ENCODE results near the gene MESP2. TPM values are rescaled to one million over a fixed set of nuclear protein-coding genes. Genes with fewer than 3 reads are reported as not detected.
A peak's percentile ranks its signal among the peaks of the same experiment; 100 is the strongest.

The MESP2 gene
- total and polyA plus RNA-seq, 2 of the 13 experiments (the other 11 are each of a cell fraction or from before 2014, with no cell fraction given), result not detected

- TF ChIP-seq EP300 (IDR thresholded peaks at IDR 0.05; ENCODE audit: low read depth in 2 of 2, low read length in 2 of 2) (peak in 1 of 2 experiments; percentile 61; a peak in 1 of 4 replicates), EP300 (CRISPR knock-in tag; IDR thresholded peaks at IDR 0.05; ENCODE audit: borderline replicate concordance) (0 out of 2 replicates have a peak, but pooled peaks have one; percentile 33), HINFP (CRISPR knock-in tag; IDR thresholded peaks at IDR 0.05; ENCODE audit: low read depth) (no peak), HNF1A (IDR thresholded peaks at IDR 0.05; ENCODE audit: low read depth) (peak; percentile 88), HNF1A (CRISPR knock-in tag; IDR thresholded peaks at IDR 0.05; ENCODE audit: borderline replicate concordance) (peak; percentile 98), SNAI1 (CRISPR knock-in tag; IDR thresholded peaks at IDR 0.05; ENCODE audit: borderline replicate concordance) (no peak), ZBTB49 (CRISPR knock-in tag; IDR thresholded peaks at IDR 0.05; ENCODE audit: borderline replicate concordance) (no peak), MEIS1 (CRISPR knock-in tag; IDR thresholded peaks at IDR 0.05; ENCODE audit: borderline replicate concordance) (0 out of 2 replicates have a peak, but pooled peaks have one; percentile 38), TFE3 (CRISPR knock-in tag; IDR thresholded peaks at IDR 0.05) (peak; percentile 59; the same call in 1 of the 2 replicates), ZNF670 (CRISPR knock-in tag; IDR thresholded peaks at IDR 0.05; ENCODE audit: borderline replicate concordance) (peak; percentile 58; the same call in 1 of the 2 replicates), RELA (CRISPR knock-in tag; IDR thresholded peaks at IDR 0.05) (peak; percentile 77; the same call in 1 of the 2 replicates), AKAP8 (CRISPR knock-in tag; IDR thresholded peaks at IDR 0.05) (no peak; the same call in 1 of the 2 replicates), HOXA7 (CRISPR knock-in tag; IDR thresholded peaks at IDR 0.05) (no peak), ATF3 (CRISPR knock-in tag; IDR thresholded peaks at IDR 0.05) (no peak), ZNF354B (CRISPR knock-in tag; IDR thresholded peaks at IDR 0.05) (no peak), JUND (CRISPR knock-in tag; IDR thresholded peaks at IDR 0.05) (peak; percentile 38; the same call in 1 of the 2 replicates), DDIT3 (CRISPR knock-in tag; IDR thresholded peaks at IDR 0.05) (no peak)
Measured at GRCh38 chr15:89806559-89807550, 30.7 kb downstream of the MESP2 start (continued).
